Body of pancreas (tissue), 4 donors: ENCODE measurements around the gene RIMS4. TPM values are rescaled to one million over a fixed set of nuclear protein-coding genes. Genes with fewer than 3 reads are reported as not detected.

Source experiments
- ATAC-seq: fragments of 150-250 bp; one replicate; pipeline ENCODE4 v1.9.1; 2016
- DNase-seq, 4 donors: peaks; one replicate each; pipeline ENCODE4 v3.0.0-alpha.2; 2019
- H3K27ac ChIP-seq, 4 donors: fragments of 200-600 bp; sonication (generic); 1 replicate in 3 of 4; 2 replicates in 1 of 4; pipeline versions ENCODE4 v1.5.1 to v1.6.1; 2016 to 2019; ENCODE audit warnings: mild to moderate bottlenecking in 1 of 4, mixed read lengths in 1 of 4, moderate library complexity in 1 of 4
- H3K27me3 ChIP-seq, 2 donors: fragments of 200-600 bp; sonication (generic); one replicate each; pipeline ENCODE4 v1.6.0; 2016; ENCODE audit warnings: mild to moderate bottlenecking in 1 of 2
- H3K36me3 ChIP-seq, 2 donors: fragments of 200-600 bp; sonication (generic); replicated peaks in 1 of 2; 2 replicates each; pipeline ENCODE4 v1.5.1; 2016; ENCODE audit warnings: low read depth in 2 of 2; ENCODE audit not compliant: insufficient read depth in 1 of 2
- H3K4me1 ChIP-seq: fragments of 200-600 bp; sonication (generic); one replicate; pipeline ENCODE4 v1.6.0; 2016
- H3K4me3 ChIP-seq, 2 donors: fragments of 200-600 bp; sonication (generic); 1 replicate in 1 of 2; 2 replicates in 1 of 2; pipeline ENCODE4 v1.5.1; 2016 to 2019
- H3K9me3 ChIP-seq, 3 donors: fragments of 200-600 bp; sonication (generic); 1 replicate in 2 of 3; 2 replicates in 1 of 3; pipeline ENCODE4 v1.5.1; 2016
- CTCF ChIP-seq, 7 experiments: fragments of 450-650 bp in 4 of 7; fragments of 200-600 bp in 3 of 7; sonication (generic) in 3 of 7; IDR thresholded peaks; one replicate each; pipeline ENCODE4 v1.5.1; 2016 to 2019; ENCODE audit warnings: antibody characterized with exemption in 7 of 7
- POLR2A ChIP-seq, 3 donors: fragments of 450-650 bp; IDR thresholded peaks; one replicate each; pipeline ENCODE4 v1.6.1; 2016; ENCODE audit warnings: antibody characterized with exemption in 3 of 3, mild to moderate bottlenecking in 2 of 3
- WGBS, 2 donors: methylation state at CpG; one replicate each; pipeline ENCODE4 v1.1.5; 2017; 5-methylcytosine and 5-hydroxymethylcytosine counted together
- intact Hi-C: fragments of 100-400 bp; cut with DNase I; formaldehyde crosslinking; loops from one replicate; pipeline ENCODE4 v1.15.1; 2023
- total RNA-seq, 2 donors: library from RNA; depleted of rRNA; stranded (reverse); fragments of >200 nt; gene quantifications; one replicate each; pipeline ENCODE4 v1.1.0, GENCODE V29; 2016

The RIMS4 gene
- total RNA-seq, 2 donors from 2014 or later, result 0.26 TPM; not detected in 1

- Histone ChIP-seq H3K27me3 (no peaks in the 10 kb centered on the region), H3K36me3 (no peaks in the 10 kb centered on the region), H3K4me3 (no peak overlapping the region), H3K27ac (no peak overlapping the region), H3K9me3 (no peaks in the 10 kb centered on the region), H3K4me1 (no peaks in the 10 kb centered on the region)
- ATAC-seq (peak; percentile 92), DNase-seq (peak; percentile 67 to 87 (median 74))
- TF ChIP-seq POLR2A (IDR thresholded peaks at IDR 0.05) (no peak), CTCF (IDR thresholded peaks at IDR 0.05) (peak in 1 of 7 experiments; percentile 2)
- intact Hi-C loops, result loop anchor here (10.0 kb wide), 1 partner anchor 52 kb away; no protein-coding TSS in a partner anchor
- 34 to 39% methylated on average over 6 of the region's 6 CpGs for WGBS, 2 donors
Measured at GRCh38 chr20:44736170-44737021, 74.0 kb downstream of the RIMS4 start.

GRCh38 chr20:44735816-44736169 lies 74.6 kb downstream of the RIMS4 start:
- no peak for ATAC-seq
- Histone ChIP-seq H3K4me3 (no peak overlapping the region), H3K27ac (no peak overlapping the region), H3K4me1 (no peaks in the 10 kb centered on the region), H3K27me3 (no peaks in the 10 kb centered on the region), H3K9me3 (no peaks in the 10 kb centered on the region), H3K36me3 (no peaks in the 10 kb centered on the region)
- intact Hi-C loops, result loop anchor here (10.0 kb wide), 1 partner anchor 51 kb away; no protein-coding TSS in a partner anchor
- no peak for DNase-seq
- TF ChIP-seq POLR2A (IDR thresholded peaks at IDR 0.05) (no peak), CTCF (IDR thresholded peaks at IDR 0.05) (no peak)
- WGBS, 2 donors, result 81 to 84% methylated on average over 4 of the region's 4 CpGs

- Histone ChIP-seq H3K9me3 (no peaks in the 10 kb centered on the region), H3K27me3 (no peaks in the 10 kb centered on the region), H3K4me3 (no peak overlapping the region), H3K36me3 (no peaks in the 10 kb centered on the region), H3K27ac (no peak overlapping the region), H3K4me1 (no peaks in the 10 kb centered on the region)
- ATAC-seq, result no peak
- TF ChIP-seq POLR2A (IDR thresholded peaks at IDR 0.05) (no peak), CTCF (IDR thresholded peaks at IDR 0.05) (no peak)
- 68 to 76% methylated on average over 3 of the region's 3 CpGs for WGBS, 2 donors
- intact Hi-C loops, result loop anchor here (10.0 kb wide), 1 partner anchor 50 kb away; no protein-coding TSS in a partner anchor
- DNase-seq, result no peak
Measured at GRCh38 chr20:44734938-44735337, 75.4 kb downstream of the RIMS4 start.

- intact Hi-C loops, result loop anchor here (10.0 kb wide), 1 partner anchor 49 kb away; no protein-coding TSS in a partner anchor
- peak; percentile 41 for ATAC-seq
- peak; percentile 55 to 78 (median 73) for TF ChIP-seq CTCF (IDR thresholded peaks at IDR 0.05)
- no peak for TF ChIP-seq POLR2A (IDR thresholded peaks at IDR 0.05)
- WGBS, 2 donors, result 21 to 29% methylated on average over 5 to 7 of the region's 7 CpGs
- peak; percentile 64 to 70 (median 66) for DNase-seq
- Histone ChIP-seq H3K4me3 (no peak overlapping the region), H3K36me3 (no peaks in the 10 kb centered on the region), H3K9me3 (no peaks in the 10 kb centered on the region), H3K4me1 (no peaks in the 10 kb centered on the region), H3K27me3 (no peaks in the 10 kb centered on the region), H3K27ac (no peak overlapping the region)
Measured at GRCh38 chr20:44733341-44734069, 76.8 kb downstream of the RIMS4 start.
